Measurements from ENCODE around the gene AMPH. TPM values are rescaled to one million over a fixed set of nuclear protein-coding genes. Genes with fewer than 3 reads are reported as not detected.

The AMPH gene
- total RNA-seq, 1 experiment from 2014 or later, result not detected

- Histone ChIP-seq H3K27me3 (ENCODE audit: insufficient read depth, low read length) (peaks cover 10% of the 10 kb centered on the region; the same call in 1 of the 2 replicates), H3K4me2 (ENCODE audit: low read length) (no peak overlapping the region), H4K20me1 (ENCODE audit: insufficient read depth) (no peaks in the 10 kb centered on the region), H3K9me2 (ENCODE audit: insufficient read depth) (no peaks in the 10 kb centered on the region), H3K4me3 (replicated peaks in 1 of 2; ENCODE audit: low read depth in 1 of 2, low read length in 2 of 2) (no peak overlapping the region), H2AFZ (ENCODE audit: low read depth, low read length, poor library complexity, severe bottlenecking) (no peak overlapping the region), H3K9me3 (ENCODE audit: control insufficient read depth in 1 of 2, insufficient read depth in 1 of 2, low read depth in 1 of 2, low read length in 2 of 2) (no peaks in the 10 kb centered on the region), H3K79me2 (ENCODE audit: insufficient read depth, low read length) (no peaks in the 10 kb centered on the region), H3K4me1 (ENCODE audit: control insufficient read depth in 1 of 2, insufficient read depth in 2 of 2, low read length in 2 of 2) (no peaks in the 10 kb centered on the region), H3K27ac (ENCODE audit: low read depth, low read length) (no peak overlapping the region), H3K36me3 (ENCODE audit: control insufficient read depth in 1 of 2, insufficient read depth in 2 of 2, low read length in 2 of 2) (no peaks in the 10 kb centered on the region), H3K9ac (ENCODE audit: low read length) (no peak overlapping the region)
- DNase-seq (ENCODE audit: low read depth, low spot score), result no peak
- no TSS peak for BruUV-seq (replicated peaks)
- no peak for ATAC-seq
- ChIA-PET POLR2A (no interaction called here), CTCF (no interaction called here), RAD21 (ENCODE audit: low non-redundant PET in 1 of 2, low total read pairs in 2 of 2, uncharacterized antibody in 2 of 2, unreplicated experiment in 2 of 2) (no interaction called here)
- TF ChIP-seq ZFX (IDR thresholded peaks at IDR 0.05), result no peak
- no peak for TF ChIP-seq FOSL1 (IDR thresholded peaks at IDR 0.05; ENCODE audit: low read depth)
- TF ChIP-seq POLR2A (IDR thresholded peaks at IDR 0.05; ENCODE audit: borderline replicate concordance, extremely low read depth, insufficient read depth, insufficient read length), result no peak
- intact Hi-C loops (cut with micrococcal nuclease), result no loop called here
Observed at GRCh38 chr7:38568497-38568896, 62.7 kb downstream of the AMPH start.

- Histone ChIP-seq H3K9me3 (ENCODE audit: control insufficient read depth in 1 of 2, insufficient read depth in 1 of 2, low read depth in 1 of 2, low read length in 2 of 2) (no peaks in the 10 kb centered on the region), H2AFZ (ENCODE audit: low read depth, low read length, poor library complexity, severe bottlenecking) (no peak overlapping the region), H3K27me3 (ENCODE audit: insufficient read depth, low read length) (peaks cover 10% of the 10 kb centered on the region; the same call in 1 of the 2 replicates), H3K36me3 (ENCODE audit: control insufficient read depth in 1 of 2, insufficient read depth in 2 of 2, low read length in 2 of 2) (no peaks in the 10 kb centered on the region), H3K9me2 (ENCODE audit: insufficient read depth) (no peaks in the 10 kb centered on the region), H3K4me1 (ENCODE audit: control insufficient read depth in 1 of 2, insufficient read depth in 2 of 2, low read length in 2 of 2) (no peaks in the 10 kb centered on the region), H3K4me2 (ENCODE audit: low read length) (no peak overlapping the region), H3K4me3 (replicated peaks in 1 of 2; ENCODE audit: low read depth in 1 of 2, low read length in 2 of 2) (no peak overlapping the region), H3K79me2 (ENCODE audit: insufficient read depth, low read length) (no peaks in the 10 kb centered on the region), H4K20me1 (ENCODE audit: insufficient read depth) (no peaks in the 10 kb centered on the region), H3K9ac (ENCODE audit: low read length) (no peak overlapping the region), H3K27ac (ENCODE audit: low read depth, low read length) (no peak overlapping the region)
- ChIA-PET RAD21 (ENCODE audit: low non-redundant PET in 1 of 2, low total read pairs in 2 of 2, uncharacterized antibody in 2 of 2, unreplicated experiment in 2 of 2) (no interaction called here), POLR2A (no interaction called here), CTCF (no interaction called here)
- ATAC-seq (no peak), DNase-seq (ENCODE audit: low read depth, low spot score) (no peak)
- no peak for TF ChIP-seq ELF1 (IDR thresholded peaks at IDR 0.05; ENCODE audit: borderline replicate concordance, low read depth)
- intact Hi-C loops (cut with micrococcal nuclease), result no loop called here
- no TSS peak for BruUV-seq (replicated peaks)
Observed at GRCh38 chr7:38565289-38565688, 65.9 kb downstream of the AMPH start.

GRCh38 chr7:38563741-38564140 lies 67.4 kb downstream of the AMPH start:
- H3K9me2 ChIP-seq (ENCODE audit: insufficient read depth), result no peaks in the 10 kb centered on the region
- H3K9ac ChIP-seq (ENCODE audit: low read length), result no peak overlapping the region
- H3K9me3 ChIP-seq (ENCODE audit: control insufficient read depth in 1 of 2, insufficient read depth in 1 of 2, low read depth in 1 of 2, low read length in 2 of 2), result no peaks in the 10 kb centered on the region
- no peak overlapping the region for H3K4me2 ChIP-seq (ENCODE audit: low read length)
- no peak overlapping the region for H3K4me3 ChIP-seq (replicated peaks in 1 of 2; ENCODE audit: low read depth in 1 of 2, low read length in 2 of 2)
- no peaks in the 10 kb centered on the region for H4K20me1 ChIP-seq (ENCODE audit: insufficient read depth)
- ChIA-PET POLR2A (no interaction called here), CTCF (no interaction called here), RAD21 (ENCODE audit: low non-redundant PET in 1 of 2, low total read pairs in 2 of 2, uncharacterized antibody in 2 of 2, unreplicated experiment in 2 of 2) (no interaction called here)
- no TSS peak for BruUV-seq (replicated peaks)
- H3K36me3 ChIP-seq (ENCODE audit: control insufficient read depth in 1 of 2, insufficient read depth in 2 of 2, low read length in 2 of 2), result no peaks in the 10 kb centered on the region
- peaks cover 6% of the 10 kb centered on the region; the same call in 1 of the 2 replicates for H3K27me3 ChIP-seq (ENCODE audit: insufficient read depth, low read length)
- no peak for DNase-seq (ENCODE audit: low read depth, low spot score)
- H3K27ac ChIP-seq (ENCODE audit: low read depth, low read length), result no peak overlapping the region
- intact Hi-C loops (cut with micrococcal nuclease), result no loop called here
- no peak for ATAC-seq
- H3K79me2 ChIP-seq (ENCODE audit: insufficient read depth, low read length), result no peaks in the 10 kb centered on the region
- no peaks in the 10 kb centered on the region for H3K4me1 ChIP-seq (ENCODE audit: control insufficient read depth in 1 of 2, insufficient read depth in 2 of 2, low read length in 2 of 2)
- H2AFZ ChIP-seq (ENCODE audit: low read depth, low read length, poor library complexity, severe bottlenecking), result no peak overlapping the region
- TF ChIP-seq RAD21 (IDR thresholded peaks at IDR 0.05; ENCODE audit: low read depth) (no peak), POLR2AphosphoS5 (IDR thresholded peaks at IDR 0.05; ENCODE audit: low read depth, low read length) (no peak), FOSL1 (IDR thresholded peaks at IDR 0.05; ENCODE audit: low read depth) (no peak), EZH2phosphoT487 (IDR thresholded peaks at IDR 0.05; ENCODE audit: borderline replicate concordance) (no peak), MAX (IDR thresholded peaks at IDR 0.05) (no peak), ZFX (IDR thresholded peaks at IDR 0.05) (no peak), ELF1 (IDR thresholded peaks at IDR 0.05; ENCODE audit: borderline replicate concordance, low read depth) (no peak), JUND (IDR thresholded peaks at IDR 0.05) (no peak), CTCF (IDR thresholded peaks at IDR 0.05 in 2 of 3, conservative IDR thresholded peaks at IDR 0.05 in 1 of 3; ENCODE audit: borderline replicate concordance in 1 of 3, insufficient read depth in 1 of 3, low read depth in 2 of 3, low read length in 2 of 3) (no peak), CEBPB (IDR thresholded peaks at IDR 0.05; ENCODE audit: low read depth) (no peak), YY1 (IDR thresholded peaks at IDR 0.05; ENCODE audit: extremely low read depth, insufficient replicate concordance, low read depth, low read length) (no peak), EZH2 (IDR thresholded peaks at IDR 0.05) (no peak), SIN3A (IDR thresholded peaks at IDR 0.05; ENCODE audit: low read depth) (no peak)

Measured in HCT116 (cell line).